HUES48 (cell line): ENCODE measurements around the gene RASL10B.

ENCODE experiments used
- H3K27ac ChIP-seq: one replicate; pipeline ENCODE4 v1.7.0; 2013; ENCODE audit warnings: low read depth, low read length, inconsistent platforms
- H3K27me3 ChIP-seq: 2 replicates; pipeline ENCODE4 v1.6.1; 2013; ENCODE audit warnings: mild to moderate bottlenecking, low read length; ENCODE audit not compliant: control insufficient read depth, insufficient read depth
- H3K36me3 ChIP-seq: 2 replicates; pipeline ENCODE4 v1.6.1; 2013; ENCODE audit warnings: low read length; ENCODE audit not compliant: control insufficient read depth, insufficient read depth
- H3K4me1 ChIP-seq: 2 replicates; pipeline ENCODE4 v1.6.1; 2013; ENCODE audit warnings: mild to moderate bottlenecking, low read length; ENCODE audit not compliant: control insufficient read depth, insufficient read depth
- H3K4me3 ChIP-seq: 2 replicates; pipeline ENCODE4 v1.5.1; 2013; ENCODE audit warnings: mild to moderate bottlenecking, low read depth, low read length
- H3K9ac ChIP-seq: 2 replicates; pipeline ENCODE4 v1.6.1; 2013; ENCODE audit warnings: mild to moderate bottlenecking, low read depth, low read length, moderate library complexity
- H3K9me3 ChIP-seq: 2 replicates; pipeline ENCODE4 v1.6.1; 2013; ENCODE audit warnings: low read length; ENCODE audit not compliant: control insufficient read depth, insufficient read depth

RASL10B gene, protein sequence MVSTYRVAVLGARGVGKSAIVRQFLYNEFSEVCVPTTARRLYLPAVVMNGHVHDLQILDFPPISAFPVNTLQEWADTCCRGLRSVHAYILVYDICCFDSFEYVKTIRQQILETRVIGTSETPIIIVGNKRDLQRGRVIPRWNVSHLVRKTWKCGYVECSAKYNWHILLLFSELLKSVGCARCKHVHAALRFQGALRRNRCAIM

DNA sequence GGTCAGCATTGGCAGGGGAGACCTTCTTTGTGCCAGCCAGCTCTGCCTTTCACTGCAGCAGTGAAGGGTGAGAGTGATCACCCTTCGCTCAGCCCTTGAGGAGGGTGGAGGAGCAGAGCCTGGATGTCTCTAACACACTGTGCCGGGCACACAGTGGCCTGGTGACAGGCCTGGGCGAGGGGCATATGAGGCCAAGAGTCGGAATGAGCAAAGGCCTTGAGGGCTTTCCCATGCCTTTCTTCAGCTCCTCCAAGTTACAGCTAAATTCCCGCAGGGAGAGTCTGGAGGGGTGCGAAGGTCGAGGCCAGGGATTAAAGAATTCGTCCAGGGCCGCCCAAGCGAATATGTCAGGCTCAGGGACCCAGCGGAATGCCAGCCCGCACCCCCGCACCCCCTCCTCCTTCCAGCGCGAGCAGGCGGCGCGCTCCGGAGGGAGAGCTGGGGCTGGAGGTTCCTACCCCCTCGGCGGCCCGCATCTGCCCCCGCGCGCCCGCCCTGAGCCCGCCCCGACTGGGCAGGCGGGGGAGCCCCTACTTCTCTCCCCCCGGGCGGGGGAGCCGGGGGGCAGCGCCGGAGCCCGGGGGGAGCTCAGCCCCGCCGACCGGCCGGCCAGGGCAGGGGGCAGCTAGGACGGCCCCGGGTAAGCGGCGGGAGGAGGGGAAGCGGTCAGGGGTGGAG, at the start of gene RASL10B:
TSS of gene RASL10B (plus strand) at position 401 of the 678 bp plus-strand sequence. CDS start 3,546 bp downstream, outside the sequence.
- Histone ChIP-seq H3K4me1 (peaks cover 37% of the 10 kb centered on the region), H3K9ac (peak within 1 kb of the TSS; percentile 47), H3K27ac (no peak within 1 kb of the TSS), H3K27me3 (peaks cover 7% of the 10 kb centered on the region), H3K9me3 (no peaks in the 10 kb centered on the region), H3K36me3 (no peaks in the 10 kb centered on the region), H3K4me3 (peak within 1 kb of the TSS; percentile 82)

DNA sequence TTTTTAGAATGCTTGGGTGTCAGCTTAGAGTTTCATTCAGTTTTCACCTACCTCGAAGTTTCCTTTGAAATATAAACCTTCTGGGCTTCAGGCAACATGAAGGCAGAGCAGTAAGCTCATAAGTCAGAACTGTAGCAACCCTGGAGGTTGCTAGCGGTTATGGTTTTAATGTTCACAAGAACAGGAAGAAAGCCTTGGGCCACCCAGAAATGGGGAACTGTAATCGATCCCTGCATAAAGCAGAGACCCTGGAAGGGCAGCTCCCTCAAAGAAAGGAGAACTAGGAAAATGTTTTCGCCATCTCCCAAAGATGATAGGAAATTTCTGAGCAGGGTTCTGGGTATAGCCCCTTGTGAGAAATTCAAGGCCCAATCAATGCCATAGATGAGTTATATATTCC, 47.8 kb upstream of the RASL10B start:
- peak overlapping the region; percentile 94 for H3K27ac ChIP-seq

DNA sequence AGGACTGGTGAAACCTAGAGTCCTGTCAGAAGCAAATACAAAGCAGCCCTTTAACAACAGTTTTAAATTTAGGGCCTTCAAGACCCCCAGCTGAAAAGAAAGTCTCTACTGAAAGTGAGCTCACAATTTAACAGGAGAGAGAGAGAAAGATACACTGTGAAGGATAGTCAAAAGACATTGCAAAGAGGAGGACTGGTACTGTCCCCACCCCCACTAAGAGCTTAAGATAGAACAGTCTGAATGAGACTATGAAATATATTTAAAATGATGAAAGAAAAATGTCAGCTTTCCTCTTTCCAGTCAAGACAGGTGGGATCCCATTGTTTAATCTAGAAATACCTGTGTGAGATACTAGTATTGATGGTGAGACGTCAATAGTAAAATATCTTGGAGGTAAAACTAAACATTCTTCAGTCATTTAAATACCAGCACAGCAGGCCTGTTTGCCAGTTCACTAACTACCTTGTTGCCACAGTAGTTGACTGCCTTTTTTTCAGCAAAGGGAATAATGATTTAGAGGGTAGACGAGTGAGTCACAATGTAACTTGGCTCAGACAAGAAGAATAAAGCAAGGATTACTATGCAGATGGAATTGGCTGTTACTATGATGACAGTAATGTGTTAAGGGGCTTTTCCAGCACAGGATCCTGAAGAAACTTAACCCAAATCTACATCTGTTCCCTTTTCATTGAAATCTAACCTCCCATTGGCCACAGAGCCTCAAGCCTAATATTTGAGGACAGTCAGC, 47.2 kb upstream of the RASL10B start:
- H3K4me1 ChIP-seq = peaks cover 26% of the 10 kb centered on the region
- no peaks in the 10 kb centered on the region for H3K27me3 ChIP-seq
- H3K36me3 ChIP-seq = peaks cover 58% of the 10 kb centered on the region
- no peak overlapping the region for H3K4me3 ChIP-seq
- peak overlapping the region; percentile 94 for H3K27ac ChIP-seq
- 0 out of 2 replicates have a peak overlapping the region, but pooled peaks have one; percentile 10 for H3K9ac ChIP-seq
- H3K9me3 ChIP-seq = no peaks in the 10 kb centered on the region

More for the DNA sequence above, 47.8 kb upstream of the RASL10B start:
- no peaks in the 10 kb centered on the region for H3K27me3 ChIP-seq
- H3K4me1 ChIP-seq = peaks cover 26% of the 10 kb centered on the region
- peaks cover 53% of the 10 kb centered on the region for H3K36me3 ChIP-seq
- no peak overlapping the region for H3K4me3 ChIP-seq
- no peaks in the 10 kb centered on the region for H3K9me3 ChIP-seq
- H3K9ac ChIP-seq = no peak overlapping the region

DNA sequence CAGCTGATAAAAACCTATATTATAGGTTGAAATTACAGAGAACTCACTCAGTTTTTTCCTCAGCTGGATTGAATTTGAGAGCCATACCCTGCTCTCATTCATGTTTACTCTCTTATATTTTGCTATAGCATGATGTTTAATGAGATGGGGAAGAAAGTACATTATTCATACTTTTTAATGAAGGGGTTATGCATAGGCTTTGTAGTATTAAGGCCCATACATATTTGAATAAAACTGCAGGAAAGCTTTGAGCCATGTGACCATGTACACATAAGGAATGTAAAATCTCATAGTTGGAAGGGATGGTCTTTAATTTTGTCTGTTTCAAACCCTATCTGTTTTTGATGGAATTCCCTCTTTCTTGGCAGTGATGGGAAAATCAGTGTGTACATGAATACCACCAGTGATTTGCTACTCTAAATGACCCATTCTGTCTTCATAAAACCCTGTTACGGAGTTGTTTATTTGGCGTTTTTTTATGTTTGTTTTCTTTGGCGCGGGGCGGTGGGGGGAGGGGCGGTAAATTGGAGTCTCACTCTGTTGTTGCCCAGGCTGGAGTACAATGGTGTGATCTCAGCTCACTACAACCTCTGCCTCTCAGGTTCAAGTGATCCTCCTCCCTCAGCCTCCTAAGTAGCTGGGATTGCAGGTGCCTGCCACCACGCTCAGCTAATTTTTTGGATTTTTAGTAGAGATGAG, 38.8 kb upstream of the RASL10B start:
- Histone ChIP-seq H3K4me1 (peaks cover 13% of the 10 kb centered on the region; the same call in 1 of the 2 replicates), H3K4me3 (no peak overlapping the region), H3K27ac (no peak overlapping the region), H3K36me3 (peaks cover 78% of the 10 kb centered on the region), H3K27me3 (no peaks in the 10 kb centered on the region), H3K9ac (no peak overlapping the region), H3K9me3 (no peaks in the 10 kb centered on the region)

DNA sequence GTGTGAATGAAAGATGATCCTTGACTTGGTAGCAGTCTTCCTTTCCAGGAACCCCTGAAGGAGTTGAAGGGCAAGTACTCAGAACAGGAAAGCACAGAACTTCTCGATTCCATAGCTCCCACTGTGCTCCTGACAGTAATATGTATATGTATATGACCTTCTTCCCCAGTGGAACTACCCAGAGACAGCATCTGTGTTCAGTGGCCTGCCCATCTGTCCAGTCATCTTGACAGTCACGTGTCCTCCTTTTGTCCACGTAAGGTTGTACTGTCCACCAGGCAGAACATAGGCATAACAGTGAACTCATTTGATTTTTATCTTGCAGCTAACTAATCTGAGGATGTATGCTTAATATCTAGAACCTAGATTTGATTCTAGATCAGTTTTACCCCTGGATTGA, 37.8 kb upstream of the RASL10B start:
- Histone ChIP-seq H3K27me3 (no peaks in the 10 kb centered on the region), H3K9ac (no peak overlapping the region), H3K4me1 (peaks cover 13% of the 10 kb centered on the region; the same call in 1 of the 2 replicates), H3K4me3 (no peak overlapping the region), H3K27ac (no peak overlapping the region), H3K9me3 (no peaks in the 10 kb centered on the region), H3K36me3 (peaks cover 69% of the 10 kb centered on the region)

DNA sequence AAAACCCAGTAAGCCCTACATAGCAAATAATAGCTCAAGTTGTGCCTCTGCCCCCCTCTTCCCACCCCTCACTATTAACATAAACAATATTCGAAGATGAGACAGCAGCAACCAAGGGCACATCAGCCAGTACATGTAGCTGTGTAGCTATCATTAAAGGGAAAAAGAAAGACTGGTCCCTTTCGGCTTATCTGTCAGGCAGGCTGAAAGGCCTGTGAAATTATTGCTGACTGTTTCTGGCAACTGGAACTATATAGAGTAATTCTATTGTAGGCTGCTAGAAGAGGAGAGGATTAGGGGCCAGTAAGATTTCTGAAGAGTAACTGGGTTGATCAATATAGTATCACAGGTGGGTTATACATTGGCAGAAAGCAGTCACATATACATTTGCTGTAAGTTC, 36.5 kb upstream of the RASL10B start:
- peaks cover 13% of the 10 kb centered on the region; the same call in 1 of the 2 replicates for H3K4me1 ChIP-seq
- no peak overlapping the region for H3K27ac ChIP-seq
- H3K9me3 ChIP-seq = no peaks in the 10 kb centered on the region
- no peak overlapping the region for H3K4me3 ChIP-seq
- no peak overlapping the region for H3K9ac ChIP-seq
- H3K27me3 ChIP-seq = no peaks in the 10 kb centered on the region
- H3K36me3 ChIP-seq = peaks cover 62% of the 10 kb centered on the region

DNA sequence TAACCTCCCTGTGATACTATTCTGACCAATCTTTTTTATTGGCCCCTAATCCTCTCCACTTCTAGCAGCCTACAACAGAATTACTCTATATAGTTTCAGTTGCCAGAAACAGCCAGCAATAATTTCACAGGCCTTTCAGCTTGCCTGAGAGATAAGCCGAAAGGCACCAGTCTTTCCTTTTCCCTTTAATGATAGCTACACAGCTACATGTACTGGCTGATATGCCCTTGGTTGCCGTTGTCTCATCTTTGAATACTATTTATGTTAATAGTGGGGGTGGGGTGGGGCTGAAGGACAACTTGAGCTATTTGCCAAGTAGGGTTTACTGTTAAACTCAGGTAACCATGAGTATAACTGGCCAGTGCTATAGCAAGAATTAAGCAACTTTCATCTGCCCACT, 35.8 kb upstream of the RASL10B start:
- peaks cover 60% of the 10 kb centered on the region for H3K36me3 ChIP-seq
- no peaks in the 10 kb centered on the region for H3K27me3 ChIP-seq
- no peak overlapping the region for H3K27ac ChIP-seq
- H3K4me1 ChIP-seq = peaks cover 13% of the 10 kb centered on the region; the same call in 1 of the 2 replicates
- no peaks in the 10 kb centered on the region for H3K9me3 ChIP-seq
- no peak overlapping the region for H3K4me3 ChIP-seq
- H3K9ac ChIP-seq = no peak overlapping the region

DNA sequence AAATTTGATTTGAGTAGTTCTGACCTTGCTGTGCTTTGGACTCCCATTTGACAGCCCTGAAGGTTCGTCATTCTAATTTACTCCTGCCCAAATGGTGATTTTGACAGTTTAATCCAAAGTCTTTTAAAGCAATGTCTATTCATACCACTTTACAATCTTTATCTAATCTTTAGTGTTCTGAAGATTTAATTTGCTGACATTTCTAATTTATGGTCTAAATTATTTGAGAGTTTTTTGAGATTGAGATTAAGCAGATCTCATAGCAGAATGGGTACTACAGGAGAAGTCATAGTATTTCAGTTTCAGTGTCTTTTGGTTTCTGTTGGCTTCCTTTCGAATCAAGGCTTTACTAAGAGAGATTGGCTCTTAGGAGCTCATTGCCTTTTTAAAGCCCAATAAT, 32.6 kb upstream of the RASL10B start:
- Histone ChIP-seq H3K36me3 (peaks cover 37% of the 10 kb centered on the region), H3K27ac (no peak overlapping the region), H3K9ac (no peak overlapping the region), H3K4me3 (no peak overlapping the region), H3K9me3 (no peaks in the 10 kb centered on the region), H3K4me1 (peaks cover 8% of the 10 kb centered on the region; the same call in 1 of the 2 replicates), H3K27me3 (no peaks in the 10 kb centered on the region)

DNA sequence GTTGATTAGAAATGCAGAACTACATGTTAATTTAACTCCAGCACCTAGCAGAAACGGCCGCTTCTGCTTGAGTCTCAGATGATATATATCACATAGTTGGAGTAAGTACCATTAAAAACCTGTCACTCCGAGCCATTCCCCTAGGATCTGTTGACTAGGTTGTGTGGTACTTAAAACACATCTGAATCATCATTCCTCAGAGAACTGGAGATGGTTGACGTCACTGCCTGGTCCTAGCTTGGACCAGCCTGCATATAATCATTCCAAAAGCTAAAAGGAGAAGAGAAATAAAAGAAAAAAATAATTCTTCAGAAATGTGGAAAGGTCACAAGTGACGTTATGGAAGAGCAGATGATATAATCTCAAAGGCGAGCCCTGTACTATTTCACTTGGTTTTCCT, 31.3 kb upstream of the RASL10B start:
- Histone ChIP-seq H3K27ac (no peak overlapping the region), H3K9me3 (no peaks in the 10 kb centered on the region), H3K27me3 (no peaks in the 10 kb centered on the region), H3K9ac (no peak overlapping the region), H3K36me3 (peaks cover 24% of the 10 kb centered on the region), H3K4me1 (peaks cover 8% of the 10 kb centered on the region; the same call in 1 of the 2 replicates), H3K4me3 (no peak overlapping the region)

DNA sequence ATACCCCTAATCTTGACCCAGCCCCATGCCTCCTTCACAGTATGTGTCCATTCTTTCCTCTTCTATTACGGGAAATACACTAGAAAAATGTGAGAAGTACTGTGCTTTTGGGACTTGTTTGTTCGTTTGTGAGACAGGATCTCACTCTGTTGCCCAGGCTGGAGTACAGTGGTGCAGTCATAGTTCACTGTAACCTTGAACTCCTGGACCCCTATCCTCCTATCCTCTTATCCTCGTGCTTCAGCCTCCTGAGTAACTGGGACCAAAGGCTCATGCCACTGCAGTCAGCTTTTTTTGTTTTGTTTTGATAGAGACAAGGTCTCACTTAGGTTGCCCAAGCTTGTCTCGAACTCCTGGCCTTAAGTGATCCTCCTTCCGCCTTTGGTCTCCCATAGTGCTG, 29.9 kb upstream of the RASL10B start:
- Histone ChIP-seq H3K9ac (no peak overlapping the region), H3K9me3 (no peaks in the 10 kb centered on the region)

More for the DNA sequence above, 29.9 kb upstream of the RASL10B start:
- Histone ChIP-seq H3K4me3 (no peak overlapping the region), H3K27ac (no peak overlapping the region), H3K27me3 (no peaks in the 10 kb centered on the region), H3K4me1 (no peaks in the 10 kb centered on the region), H3K36me3 (peaks cover 14% of the 10 kb centered on the region)
